Left cardiac atrium (tissue), 4 donors: ENCODE results near the gene MRPS18B. TPM values are rescaled to one million over a fixed set of nuclear protein-coding genes. Genes with fewer than 3 reads are reported as not detected.
A peak's percentile ranks its signal among the peaks of the same experiment; 100 is the strongest.
"Not testable (repeated sequence)": the region's sequence is repeated elsewhere in the genome, so short reads cannot be mapped to it uniquely, and the experiment has no call there.

Experiments used
- ATAC-seq, 2 donors: fragments of 200-7000 bp; cut with Tn5 transposase; one replicate each; pipeline ENCODE4 v1.9.1; 2020; ENCODE audit warnings: mild to moderate bottlenecking in 2 of 2, moderate library complexity in 2 of 2
- DNase-seq: peaks from one replicate; pipeline ENCODE4 v3.0.0-alpha.2; 2020
- intact Hi-C, 2 donors: fragments of 100-400 bp; cut with DNase I; formaldehyde crosslinking; loops; one replicate each; pipeline versions ENCODE4 v1.14.1 to v1.15.1; 2022 to 2023
- total RNA-seq, 2 donors: library from RNA; stranded (reverse); fragmentation: NEBNext Ultra II Directional; extraction: Animal tissue kit (Norgen Biotek cat#: 25700); gene quantifications; one replicate each; pipeline ENCODE4 v1.2.1, GENCODE V29; 2021
- donor health status: DM: no; HTN: yes; CAD: no.
- donor health status: DM: no; HTN: yes; CAD: no; lungs with severe emphysema.
- donor health status: DM: yes; HTN: yes; CAD: no.
- donor health status: Dilated cardiomyopathy.

Gene MRPS18B
- total RNA-seq, 2 donors from 2014 or later = 71.1 to 74.7 TPM

DNA sequence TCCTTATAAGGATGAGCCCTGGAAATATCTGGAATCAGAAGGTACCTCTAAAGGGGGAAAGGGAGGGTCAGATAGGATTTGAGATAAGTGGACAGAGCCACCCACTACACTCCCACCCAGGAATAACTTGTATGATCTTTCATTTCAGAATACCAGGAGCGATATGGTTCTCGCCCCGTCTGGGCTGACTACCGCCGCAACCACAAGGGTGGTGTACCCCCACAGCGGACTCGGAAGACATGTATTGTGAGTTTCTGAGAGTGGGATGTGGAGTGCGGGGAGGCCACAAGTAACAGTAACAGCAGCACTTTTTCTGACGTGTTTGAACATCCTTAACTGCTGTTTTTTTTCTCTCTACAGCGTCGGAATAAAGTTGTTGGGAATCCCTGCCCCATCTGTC lies 1.9 kb downstream of the MRPS18B start:
- no peak for DNase-seq
- no peak for ATAC-seq
- intact Hi-C loops = no loop called here

DNA sequence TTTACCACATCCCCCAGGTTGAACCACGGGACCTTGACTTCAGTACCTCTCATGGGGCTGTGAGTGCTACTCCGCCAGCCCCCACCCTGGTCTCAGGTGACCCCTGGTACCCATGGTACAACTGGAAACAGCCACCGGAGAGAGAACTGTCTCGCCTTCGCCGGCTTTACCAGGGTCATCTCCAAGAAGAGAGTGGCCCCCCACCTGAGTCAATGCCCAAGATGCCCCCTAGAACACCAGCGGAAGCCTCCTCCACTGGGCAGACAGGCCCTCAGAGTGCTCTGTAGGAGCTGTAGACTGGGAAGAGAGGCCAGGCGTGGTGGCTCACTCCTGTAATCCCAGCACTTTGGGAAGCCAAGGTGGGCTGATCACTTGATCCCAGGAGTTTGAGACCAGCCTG lies 7.9 kb downstream of the MRPS18B start:
- DNase-seq (no peak), ATAC-seq (no peak)
- intact Hi-C loops = loop anchor here in 1 of 2 donors (5.0 to 10.0 kb wide), 2 partner anchors 47 to 99 kb away; partner anchors contain the start of genes DHX16 and TUBB

DNA sequence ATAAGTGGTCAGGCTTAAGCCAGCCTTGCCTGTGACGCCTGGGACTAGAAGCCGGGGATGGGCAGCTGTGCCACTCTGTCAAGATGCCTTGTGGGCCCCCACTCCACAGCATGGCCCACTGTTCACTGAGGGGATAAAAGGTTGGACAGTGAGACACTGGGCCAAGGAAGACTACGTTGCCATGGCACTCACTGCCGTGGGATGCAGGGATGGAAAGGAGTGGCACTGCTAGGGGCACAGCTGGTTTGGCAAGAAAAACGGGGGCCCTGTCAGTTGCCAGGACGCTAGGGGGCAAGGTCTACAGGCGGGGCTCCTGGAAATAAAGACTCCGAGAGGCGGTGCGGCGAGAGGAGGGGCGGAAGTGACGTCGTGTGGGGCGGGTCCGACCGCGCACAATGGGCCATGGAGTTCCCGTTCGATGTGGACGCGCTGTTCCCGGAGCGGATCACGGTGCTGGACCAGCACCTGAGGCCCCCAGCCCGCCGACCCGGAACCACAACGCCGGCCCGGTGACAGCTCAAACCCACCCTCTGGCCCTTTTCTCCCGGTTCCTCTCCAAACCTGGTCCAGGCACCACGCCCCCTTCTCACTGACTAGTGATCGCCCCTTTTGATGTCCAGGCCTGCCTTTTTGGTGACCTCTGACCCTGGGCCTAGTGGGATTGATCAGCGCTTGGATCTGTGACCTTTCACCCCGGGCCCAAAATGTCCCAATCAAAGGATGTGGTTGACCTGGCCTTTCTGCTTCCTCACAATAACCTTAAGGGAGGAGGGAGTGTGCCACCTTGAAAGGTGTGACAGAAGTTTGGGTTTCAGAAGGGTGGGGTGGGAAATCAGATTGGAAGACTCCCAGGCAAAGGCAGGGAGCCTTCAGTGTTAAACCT lies 9.1 kb downstream of the MRPS18B start, which contains the start of gene ATAT1:
TSS of gene ATAT1 (plus strand) at position 391 of the 883 bp plus-strand sequence.
- intact Hi-C loops = loop anchor here in 1 of 2 donors (5.0 to 10.0 kb wide), 2 partner anchors 46 to 98 kb away; partner anchors contain the start of genes DHX16 and TUBB
- peak; percentile 92 for DNase-seq
- peak; percentile 97 to 99 for ATAC-seq

DNA sequence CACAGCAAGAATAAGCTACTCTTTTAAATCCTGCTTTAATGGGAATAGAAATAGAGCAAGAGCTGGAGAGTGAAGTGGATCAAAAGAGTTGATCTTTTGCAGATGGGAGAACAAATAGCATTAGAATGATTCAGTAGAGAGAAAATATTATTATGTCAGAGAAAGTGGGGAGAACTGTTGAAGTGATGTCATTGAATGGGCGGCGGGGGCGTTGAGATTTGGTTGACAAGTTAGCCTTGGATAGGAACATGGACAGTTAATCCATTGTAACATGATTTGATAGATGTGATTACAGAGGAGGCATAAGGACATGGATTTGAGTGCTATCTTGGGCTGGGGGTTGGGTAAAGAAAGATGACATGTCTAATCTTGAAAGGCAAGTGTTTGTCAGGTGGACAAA lies 18.2 kb downstream of the MRPS18B start:
- no peak for DNase-seq
- intact Hi-C loops = no loop called here
- ATAC-seq = no peak

DNA sequence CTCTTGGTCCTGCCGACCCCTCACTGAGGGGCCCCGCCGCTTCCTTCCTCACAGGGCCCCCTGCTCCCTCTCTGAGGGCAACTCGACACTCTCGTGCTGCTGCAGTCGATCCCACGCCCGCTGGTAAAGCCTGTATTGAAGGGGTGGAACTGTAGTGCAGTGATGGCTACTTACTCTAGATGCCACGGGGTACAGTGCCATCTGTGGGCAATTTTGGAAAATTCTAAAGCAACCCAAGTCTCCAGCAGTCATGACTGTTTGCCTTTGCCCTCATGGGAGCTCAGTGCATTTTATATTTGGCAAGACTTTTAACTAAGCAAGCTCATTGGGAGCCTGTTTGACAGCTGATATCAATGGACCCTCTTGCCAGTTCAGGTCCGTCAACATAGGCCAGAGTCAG lies 22.8 kb downstream of the MRPS18B start:
- ATAC-seq = peak in 1 of 2 donors; percentile 36
- DNase-seq = no peak
- intact Hi-C loops = no loop called here

DNA sequence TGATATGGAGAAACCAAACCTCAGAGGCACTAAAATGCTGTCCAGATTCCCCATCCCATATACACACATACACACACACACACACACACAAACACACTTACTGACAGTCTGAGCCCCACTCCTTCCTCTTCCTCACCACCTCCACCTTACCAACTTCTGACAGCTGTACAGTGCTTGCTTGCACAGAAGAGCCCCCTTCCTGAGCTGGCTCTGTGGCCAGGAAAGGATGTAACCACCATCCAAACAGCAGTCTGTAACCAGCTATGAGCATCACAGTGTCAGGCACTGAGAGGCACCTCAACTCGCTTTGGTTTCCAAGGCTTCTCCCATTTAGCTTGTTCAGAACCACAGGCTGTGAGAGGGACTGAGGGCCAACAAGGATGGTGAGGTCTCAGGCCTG lies 23.4 kb downstream of the MRPS18B start:
- no peak for ATAC-seq
- no peak for DNase-seq
- intact Hi-C loops = no loop called here

DNA sequence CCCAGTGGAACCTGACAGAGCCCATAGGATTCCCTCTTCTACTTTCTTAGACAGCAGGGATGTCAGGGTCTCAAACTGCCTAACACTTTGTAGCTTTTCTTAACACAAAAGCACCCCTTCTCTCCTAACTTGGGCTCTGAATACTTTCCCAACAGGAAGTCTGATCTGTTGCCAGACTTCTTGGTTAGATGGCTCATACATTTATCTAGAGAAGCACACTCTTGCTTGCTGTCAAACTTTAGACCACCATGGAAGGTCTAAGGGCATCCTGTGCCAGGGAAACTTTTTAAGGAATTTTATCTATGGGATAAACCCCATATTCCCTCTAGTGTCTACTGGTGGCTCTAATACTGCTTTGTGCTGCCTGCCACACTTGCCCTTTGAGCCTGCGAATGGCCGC lies 26.0 kb downstream of the MRPS18B start:
- intact Hi-C loops = no loop called here
- DNase-seq = no peak
- ATAC-seq = no peak

DNA sequence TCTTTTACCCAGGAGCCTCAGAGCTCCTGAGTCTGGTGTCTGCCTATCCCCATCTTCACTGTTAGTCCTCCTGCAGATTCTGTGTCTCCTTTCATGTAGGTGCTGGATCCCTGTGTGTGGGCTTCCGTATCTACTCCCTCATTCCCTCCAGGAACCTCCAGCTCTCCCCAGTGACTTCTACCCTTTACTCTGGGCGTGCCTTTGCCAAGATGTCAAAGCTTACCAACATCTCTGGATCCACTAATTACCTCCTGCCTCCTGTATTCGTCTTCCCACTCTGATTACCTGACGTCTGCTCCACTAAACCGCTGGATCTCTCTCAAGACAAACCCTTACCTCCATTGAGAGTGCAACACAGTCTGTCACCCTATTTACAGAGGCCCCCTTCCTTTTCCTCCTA lies 27.1 kb downstream of the MRPS18B start:
- no peak for ATAC-seq
- DNase-seq = no peak
- intact Hi-C loops = no loop called here

DNA sequence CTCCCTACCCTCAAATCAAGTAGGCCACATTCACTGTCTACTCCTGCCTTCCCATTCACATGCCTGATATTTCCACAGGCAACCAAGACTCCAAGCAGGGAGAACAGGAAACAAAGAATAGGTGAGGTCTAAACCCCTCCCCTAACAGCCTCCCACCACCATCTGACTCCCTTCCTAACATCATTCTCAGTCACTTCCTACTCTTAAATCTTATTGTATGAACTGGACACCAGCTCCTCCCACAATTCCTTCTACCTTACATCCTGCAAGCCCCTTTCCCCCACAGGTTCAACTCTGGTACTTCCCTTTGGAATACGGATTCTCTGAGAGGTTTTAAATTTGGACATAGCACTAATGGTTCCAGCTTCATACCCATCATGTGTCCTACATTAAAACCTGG lies 28.3 kb downstream of the MRPS18B start:
- intact Hi-C loops = no loop called here
- ATAC-seq (no peak), DNase-seq (no peak)

DNA sequence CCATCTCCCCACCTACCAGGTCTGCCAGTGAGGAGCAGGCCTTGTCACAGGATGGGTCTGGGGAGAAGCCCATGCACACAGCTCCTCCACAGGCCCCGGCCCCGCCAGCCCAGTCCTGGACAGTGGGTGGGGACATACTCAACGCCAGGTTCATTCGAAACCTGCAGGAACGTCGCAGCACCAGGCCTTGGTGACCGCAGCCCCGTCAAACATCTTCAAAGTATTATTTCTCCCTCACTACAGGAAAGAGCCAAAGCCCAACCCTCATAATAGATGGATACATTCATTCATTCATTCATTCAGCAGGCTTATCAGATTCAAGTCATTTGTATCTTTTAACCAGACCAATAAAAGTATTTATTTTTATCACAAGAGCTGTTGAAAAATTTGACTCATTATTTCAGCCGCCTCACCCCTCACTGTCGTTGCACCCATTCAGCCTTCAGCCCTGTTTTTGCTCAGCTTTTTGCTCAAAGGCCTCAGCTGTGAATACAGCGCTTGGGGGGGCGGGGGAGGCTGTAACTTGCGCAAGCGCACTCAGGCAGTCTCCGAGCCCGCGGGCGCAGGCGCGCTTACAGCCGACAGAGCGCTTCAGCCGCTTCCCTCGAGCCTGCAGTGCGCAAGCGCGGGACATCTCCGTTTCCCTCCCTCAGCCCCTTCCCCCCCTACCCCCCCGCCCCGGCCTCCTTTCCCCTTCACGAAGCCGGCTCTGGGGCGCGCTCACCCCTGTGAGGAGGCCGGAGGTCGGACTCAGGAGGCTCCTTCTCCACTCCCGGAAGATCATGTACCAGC lies 29.0 kb downstream of the MRPS18B start, which contains the start of gene C6orf136:
TSS of gene C6orf136 (plus strand) at position 684 of the 792 bp plus-strand sequence. CDS start at position 783, 99 bp downstream.
- ATAC-seq (peak; percentile 93), DNase-seq (peak; percentile 96)
- intact Hi-C loops = no loop called here

DNA sequence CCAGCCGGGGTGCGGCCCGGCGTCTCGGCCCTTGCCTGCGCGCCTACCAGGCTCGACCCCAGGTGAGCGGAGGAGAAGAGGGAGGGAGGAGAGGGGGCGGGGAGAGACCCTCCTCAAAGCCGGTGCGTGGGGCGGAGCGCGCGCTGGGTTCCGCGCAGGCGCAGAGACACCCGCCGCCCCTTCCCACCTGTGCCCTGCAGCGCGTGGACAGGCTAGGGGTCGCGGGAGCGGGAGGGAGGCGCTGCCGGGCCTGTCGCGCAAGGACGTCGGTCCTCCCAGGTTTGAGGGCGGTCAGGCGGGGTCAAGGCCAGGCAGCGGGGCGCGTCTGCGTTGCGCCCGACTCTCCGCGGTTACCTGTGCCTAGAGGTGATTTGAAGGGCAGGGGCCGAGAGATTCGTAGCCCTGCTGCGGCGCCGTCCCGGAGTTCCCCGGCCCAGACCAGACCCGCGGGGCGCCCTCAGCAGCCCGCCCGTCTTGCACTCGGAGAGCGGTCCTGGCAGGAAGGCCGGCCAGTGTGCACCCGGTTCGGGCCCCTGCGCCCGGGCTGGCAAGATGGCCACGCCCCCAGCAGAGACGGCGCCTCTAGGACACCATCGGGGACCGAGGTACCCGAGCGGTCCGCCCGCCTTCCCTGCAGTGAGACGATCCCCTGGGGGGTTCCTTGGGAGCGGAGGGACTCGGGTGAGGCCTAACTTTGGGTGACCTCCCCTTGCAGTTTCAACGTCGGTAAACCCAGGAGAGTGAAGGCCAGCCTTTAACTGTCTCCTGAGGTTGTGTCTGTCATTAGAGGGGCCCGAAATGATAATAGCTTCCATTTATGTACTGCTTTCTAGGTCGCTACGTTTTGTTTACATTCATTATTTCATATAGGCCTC lies 29.8 kb downstream of the MRPS18B start:
- intact Hi-C loops = no loop called here
- peak; percentile 88 to 89 for ATAC-seq
- peak; percentile 81 for DNase-seq

DNA sequence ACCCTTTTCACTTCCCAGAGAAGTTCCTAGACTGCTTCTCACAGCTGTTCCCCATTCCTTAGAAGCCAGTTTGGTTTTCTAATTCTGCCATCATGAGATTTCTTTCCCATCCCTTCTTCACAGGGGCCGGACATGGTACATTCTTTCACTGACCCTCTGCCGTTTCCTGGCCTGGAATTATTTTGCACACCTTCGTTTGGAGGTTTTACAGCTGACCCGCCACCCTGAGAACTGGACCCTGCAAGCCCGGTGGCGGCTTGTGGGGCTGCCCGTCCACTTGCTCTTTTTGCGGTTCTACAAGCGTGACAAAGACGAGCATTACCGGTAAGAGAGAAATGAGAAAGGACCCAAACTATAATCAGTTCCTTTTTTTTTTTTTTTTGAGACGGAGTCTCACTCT lies 33.5 kb downstream of the MRPS18B start:
- no peak for ATAC-seq
- intact Hi-C loops = no loop called here
- no peak for DNase-seq

DNA sequence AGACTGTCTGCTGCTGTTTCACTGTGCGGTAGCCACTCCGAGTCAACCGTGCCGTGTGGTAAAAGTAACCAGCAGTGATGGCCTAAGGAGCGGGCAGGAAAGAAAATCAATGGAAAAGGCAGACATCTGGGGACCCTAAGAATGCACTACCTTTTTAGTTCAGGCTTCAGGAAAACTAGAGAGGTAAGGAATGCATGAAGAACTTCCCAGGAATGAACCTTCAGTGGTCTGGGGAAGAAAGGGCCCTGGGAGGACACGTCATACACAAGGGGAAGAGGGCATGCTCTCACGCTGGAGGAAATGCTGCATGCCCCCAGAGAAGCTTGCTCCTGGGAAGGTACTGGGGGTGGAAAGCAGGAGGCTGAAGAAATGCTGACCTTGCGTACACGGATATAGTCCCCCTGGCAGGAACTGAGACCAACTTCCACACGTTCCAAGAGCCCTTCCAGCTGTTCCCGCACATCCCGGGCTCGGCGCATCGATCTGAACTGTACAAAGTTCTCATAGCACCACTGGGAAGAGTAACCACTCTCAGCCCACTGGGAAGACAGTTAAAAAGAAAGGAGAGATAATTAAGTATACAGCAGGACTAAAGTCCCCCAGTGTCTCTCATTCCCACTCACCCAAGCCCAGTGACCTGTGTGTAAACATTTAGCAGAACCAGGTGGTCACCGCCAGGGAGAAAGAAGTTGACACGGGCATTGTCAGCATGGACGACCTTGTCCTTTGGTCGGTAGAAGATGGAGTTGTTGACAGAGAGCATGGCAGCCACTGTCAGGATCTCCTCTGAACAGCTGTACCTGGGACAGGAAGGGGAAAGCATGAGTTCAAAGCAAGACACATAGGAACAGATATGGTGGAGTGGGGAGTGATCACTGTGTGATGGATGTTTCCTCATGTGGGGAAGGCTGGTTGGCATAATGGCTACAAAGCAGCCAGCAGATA lies 37.4 kb downstream of the MRPS18B start:
- no peak for DNase-seq
- intact Hi-C loops = no loop called here
- no peak for ATAC-seq

DNA sequence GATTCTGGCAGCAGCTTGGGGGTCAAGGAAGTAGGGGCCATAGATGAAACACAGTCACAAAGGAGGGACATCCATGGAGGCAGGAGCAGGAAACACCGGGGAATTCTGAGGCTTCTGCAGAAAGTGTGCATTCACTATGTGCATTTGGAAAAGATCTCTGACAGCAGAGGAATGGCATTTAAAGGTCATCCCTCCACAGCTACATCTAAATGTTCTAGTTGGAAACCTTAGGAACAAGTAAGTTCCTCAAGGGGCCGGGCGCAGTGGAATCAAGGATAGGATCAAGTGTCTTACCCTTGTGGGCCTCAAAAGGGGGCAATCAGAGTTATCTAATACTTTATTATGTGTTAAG lies 38.1 kb downstream of the MRPS18B start:
- ATAC-seq = no peak
- no peak for DNase-seq
- intact Hi-C loops = no loop called here

DNA sequence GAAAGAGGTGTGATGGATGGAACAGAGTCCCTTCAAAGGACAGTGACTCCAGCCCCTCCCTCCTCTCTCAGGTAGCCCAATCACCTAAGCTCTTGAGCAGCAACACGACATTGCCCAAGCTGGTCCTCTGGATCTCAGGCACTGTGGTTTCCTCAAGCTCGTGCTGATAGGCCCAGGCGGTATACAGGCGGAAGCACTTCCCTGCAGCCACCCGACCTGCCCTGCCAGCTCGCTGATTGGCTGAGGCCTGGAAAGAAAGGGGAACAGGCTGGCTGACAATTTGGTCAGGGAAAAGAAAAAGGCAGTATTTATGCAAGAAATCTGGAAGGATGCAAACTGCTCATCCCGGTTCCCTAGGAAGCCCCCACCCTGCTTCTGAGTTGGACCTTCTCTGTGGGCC lies 38.9 kb downstream of the MRPS18B start:
- ATAC-seq (peak; percentile 11 to 23), DNase-seq (no peak)
- intact Hi-C loops = no loop called here

DNA sequence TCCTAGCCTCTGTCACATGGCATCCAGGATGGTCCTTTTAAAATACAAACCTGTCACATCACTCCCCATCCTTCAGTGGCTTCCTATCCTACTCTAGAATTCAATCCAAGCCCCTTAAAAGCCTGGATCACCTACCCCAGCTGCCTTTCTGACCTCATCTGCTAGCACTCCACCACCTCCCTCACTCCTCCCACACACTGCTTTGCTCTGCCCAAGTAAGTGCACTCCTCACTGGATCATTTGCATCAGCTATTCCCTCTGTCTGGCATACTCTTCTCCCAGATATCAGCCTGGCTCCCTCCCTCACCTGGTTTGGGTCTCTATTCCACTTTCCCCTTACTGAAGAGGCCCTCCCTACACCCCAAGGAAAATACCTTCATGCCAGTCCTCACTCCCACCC lies 39.8 kb downstream of the MRPS18B start:
- DNase-seq (no peak), ATAC-seq (peak in 1 of 2 donors; percentile 62)
- intact Hi-C loops = no loop called here

DNA sequence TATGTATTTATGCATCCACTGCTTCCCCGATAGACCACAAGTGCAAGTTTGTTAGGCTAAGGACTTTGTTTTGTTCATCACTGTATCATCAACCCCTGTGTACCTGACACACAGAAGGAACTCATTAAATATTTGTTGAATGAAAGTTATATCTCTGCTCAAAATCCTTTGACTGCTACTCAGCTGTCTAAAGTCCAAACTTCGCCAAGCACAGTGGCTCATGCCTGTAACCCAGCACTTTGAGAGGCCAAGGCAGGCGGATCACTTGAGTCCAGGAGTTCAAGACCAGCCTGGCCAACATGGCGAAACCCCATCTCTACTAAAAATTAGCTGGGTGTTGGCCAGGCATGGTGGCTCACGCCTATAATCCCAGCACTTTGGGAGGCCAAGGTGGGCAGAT lies 40.3 kb downstream of the MRPS18B start:
- ATAC-seq, intact Hi-C loops, DNase-seq: not testable (repeated sequence)
